ENCODE measurements around the gene STK17B.

DNA sequence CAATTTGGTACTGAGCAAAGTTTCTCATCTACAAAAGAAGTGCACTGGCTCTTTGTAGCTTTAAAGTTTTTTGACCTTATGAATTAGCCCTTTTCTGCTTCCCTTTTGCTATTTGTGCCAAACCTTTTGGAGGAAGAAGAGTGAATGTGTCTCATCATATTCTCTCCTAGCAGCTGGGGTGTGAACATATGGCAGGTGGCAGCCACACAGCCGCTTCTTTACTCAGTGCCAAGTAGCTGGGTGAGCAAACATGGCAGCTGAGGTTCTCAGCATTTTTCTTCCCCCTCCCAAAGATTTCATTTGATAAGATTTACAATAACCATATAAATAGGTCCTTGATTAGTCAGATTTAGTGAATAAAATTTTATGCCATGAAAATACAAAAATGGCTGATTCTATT, 46.7 kb upstream of the STK17B start:
- TF ChIP-seq, protein P1, sequence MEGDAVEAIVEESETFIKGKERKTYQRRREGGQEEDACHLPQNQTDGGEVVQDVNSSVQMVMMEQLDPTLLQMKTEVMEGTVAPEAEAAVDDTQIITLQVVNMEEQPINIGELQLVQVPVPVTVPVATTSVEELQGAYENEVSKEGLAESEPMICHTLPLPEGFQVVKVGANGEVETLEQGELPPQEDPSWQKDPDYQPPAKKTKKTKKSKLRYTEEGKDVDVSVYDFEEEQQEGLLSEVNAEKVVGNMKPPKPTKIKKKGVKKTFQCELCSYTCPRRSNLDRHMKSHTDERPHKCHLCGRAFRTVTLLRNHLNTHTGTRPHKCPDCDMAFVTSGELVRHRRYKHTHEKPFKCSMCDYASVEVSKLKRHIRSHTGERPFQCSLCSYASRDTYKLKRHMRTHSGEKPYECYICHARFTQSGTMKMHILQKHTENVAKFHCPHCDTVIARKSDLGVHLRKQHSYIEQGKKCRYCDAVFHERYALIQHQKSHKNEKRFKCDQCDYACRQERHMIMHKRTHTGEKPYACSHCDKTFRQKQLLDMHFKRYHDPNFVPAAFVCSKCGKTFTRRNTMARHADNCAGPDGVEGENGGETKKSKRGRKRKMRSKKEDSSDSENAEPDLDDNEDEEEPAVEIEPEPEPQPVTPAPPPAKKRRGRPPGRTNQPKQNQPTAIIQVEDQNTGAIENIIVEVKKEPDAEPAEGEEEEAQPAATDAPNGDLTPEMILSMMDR (tag by site-specific recombination; IDR thresholded peaks at IDR 0.05) = no peak
- TF ChIP-seq SCRT1 (tag by site-specific recombination; IDR thresholded peaks at IDR 0.05; ENCODE audit: borderline replicate concordance) (no peak), ZSCAN23 (tag by site-specific recombination; IDR thresholded peaks at IDR 0.05) (no peak), ZNF530 (tag by site-specific recombination; IDR thresholded peaks at IDR 0.05; ENCODE audit: low read depth) (no peak), SP3 (tag by site-specific recombination; IDR thresholded peaks at IDR 0.05) (no peak), ZNF510 (tag by site-specific recombination; IDR thresholded peaks at IDR 0.05; ENCODE audit: insufficient replicate concordance) (no peak), ZNF433 (tag by site-specific recombination; IDR thresholded peaks at IDR 0.05; ENCODE audit: low read depth) (no peak), ZNF707 (tag by site-specific recombination; IDR thresholded peaks at IDR 0.05) (no peak), ZNF660 (tag by site-specific recombination; IDR thresholded peaks at IDR 0.05) (no peak), ZBTB1 (tag by site-specific recombination; IDR thresholded peaks at IDR 0.05) (no peak)
- TF ChIP-seq, protein P2, sequence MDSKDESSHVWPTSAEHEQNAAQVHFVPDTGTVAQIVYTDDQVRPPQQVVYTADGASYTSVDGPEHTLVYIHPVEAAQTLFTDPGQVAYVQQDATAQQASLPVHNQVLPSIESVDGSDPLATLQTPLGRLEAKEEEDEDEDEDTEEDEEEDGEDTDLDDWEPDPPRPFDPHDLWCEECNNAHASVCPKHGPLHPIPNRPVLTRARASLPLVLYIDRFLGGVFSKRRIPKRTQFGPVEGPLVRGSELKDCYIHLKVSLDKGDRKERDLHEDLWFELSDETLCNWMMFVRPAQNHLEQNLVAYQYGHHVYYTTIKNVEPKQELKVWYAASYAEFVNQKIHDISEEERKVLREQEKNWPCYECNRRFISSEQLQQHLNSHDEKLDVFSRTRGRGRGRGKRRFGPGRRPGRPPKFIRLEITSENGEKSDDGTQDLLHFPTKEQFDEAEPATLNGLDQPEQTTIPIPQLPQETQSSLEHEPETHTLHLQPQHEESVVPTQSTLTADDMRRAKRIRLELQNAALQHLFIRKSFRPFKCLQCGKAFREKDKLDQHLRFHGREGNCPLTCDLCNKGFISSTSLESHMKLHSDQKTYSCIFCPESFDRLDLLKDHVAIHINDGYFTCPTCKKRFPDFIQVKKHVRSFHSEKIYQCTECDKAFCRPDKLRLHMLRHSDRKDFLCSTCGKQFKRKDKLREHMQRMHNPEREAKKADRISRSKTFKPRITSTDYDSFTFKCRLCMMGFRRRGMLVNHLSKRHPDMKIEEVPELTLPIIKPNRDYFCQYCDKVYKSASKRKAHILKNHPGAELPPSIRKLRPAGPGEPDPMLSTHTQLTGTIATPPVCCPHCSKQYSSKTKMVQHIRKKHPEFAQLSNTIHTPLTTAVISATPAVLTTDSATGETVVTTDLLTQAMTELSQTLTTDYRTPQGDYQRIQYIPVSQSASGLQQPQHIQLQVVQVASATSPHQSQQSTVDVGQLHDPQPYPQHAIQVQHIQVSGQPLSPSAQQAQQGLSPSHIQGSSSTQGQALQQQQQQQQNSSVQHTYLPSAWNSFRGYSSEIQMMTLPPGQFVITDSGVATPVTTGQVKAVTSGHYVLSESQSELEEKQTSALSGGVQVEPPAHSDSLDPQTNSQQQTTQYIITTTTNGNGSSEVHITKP (tag by site-specific recombination; IDR thresholded peaks at IDR 0.05) = no peak
- TF ChIP-seq, protein P3, sequence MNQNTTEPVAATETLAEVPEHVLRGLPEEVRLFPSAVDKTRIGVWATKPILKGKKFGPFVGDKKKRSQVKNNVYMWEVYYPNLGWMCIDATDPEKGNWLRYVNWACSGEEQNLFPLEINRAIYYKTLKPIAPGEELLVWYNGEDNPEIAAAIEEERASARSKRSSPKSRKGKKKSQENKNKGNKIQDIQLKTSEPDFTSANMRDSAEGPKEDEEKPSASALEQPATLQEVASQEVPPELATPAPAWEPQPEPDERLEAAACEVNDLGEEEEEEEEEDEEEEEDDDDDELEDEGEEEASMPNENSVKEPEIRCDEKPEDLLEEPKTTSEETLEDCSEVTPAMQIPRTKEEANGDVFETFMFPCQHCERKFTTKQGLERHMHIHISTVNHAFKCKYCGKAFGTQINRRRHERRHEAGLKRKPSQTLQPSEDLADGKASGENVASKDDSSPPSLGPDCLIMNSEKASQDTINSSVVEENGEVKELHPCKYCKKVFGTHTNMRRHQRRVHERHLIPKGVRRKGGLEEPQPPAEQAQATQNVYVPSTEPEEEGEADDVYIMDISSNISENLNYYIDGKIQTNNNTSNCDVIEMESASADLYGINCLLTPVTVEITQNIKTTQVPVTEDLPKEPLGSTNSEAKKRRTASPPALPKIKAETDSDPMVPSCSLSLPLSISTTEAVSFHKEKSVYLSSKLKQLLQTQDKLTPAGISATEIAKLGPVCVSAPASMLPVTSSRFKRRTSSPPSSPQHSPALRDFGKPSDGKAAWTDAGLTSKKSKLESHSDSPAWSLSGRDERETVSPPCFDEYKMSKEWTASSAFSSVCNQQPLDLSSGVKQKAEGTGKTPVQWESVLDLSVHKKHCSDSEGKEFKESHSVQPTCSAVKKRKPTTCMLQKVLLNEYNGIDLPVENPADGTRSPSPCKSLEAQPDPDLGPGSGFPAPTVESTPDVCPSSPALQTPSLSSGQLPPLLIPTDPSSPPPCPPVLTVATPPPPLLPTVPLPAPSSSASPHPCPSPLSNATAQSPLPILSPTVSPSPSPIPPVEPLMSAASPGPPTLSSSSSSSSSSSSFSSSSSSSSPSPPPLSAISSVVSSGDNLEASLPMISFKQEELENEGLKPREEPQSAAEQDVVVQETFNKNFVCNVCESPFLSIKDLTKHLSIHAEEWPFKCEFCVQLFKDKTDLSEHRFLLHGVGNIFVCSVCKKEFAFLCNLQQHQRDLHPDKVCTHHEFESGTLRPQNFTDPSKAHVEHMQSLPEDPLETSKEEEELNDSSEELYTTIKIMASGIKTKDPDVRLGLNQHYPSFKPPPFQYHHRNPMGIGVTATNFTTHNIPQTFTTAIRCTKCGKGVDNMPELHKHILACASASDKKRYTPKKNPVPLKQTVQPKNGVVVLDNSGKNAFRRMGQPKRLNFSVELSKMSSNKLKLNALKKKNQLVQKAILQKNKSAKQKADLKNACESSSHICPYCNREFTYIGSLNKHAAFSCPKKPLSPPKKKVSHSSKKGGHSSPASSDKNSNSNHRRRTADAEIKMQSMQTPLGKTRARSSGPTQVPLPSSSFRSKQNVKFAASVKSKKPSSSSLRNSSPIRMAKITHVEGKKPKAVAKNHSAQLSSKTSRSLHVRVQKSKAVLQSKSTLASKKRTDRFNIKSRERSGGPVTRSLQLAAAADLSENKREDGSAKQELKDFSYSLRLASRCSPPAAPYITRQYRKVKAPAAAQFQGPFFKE (tag by site-specific recombination; IDR thresholded peaks at IDR 0.05; ENCODE audit: borderline replicate concordance) = no peak
- TF ChIP-seq, protein P4, sequence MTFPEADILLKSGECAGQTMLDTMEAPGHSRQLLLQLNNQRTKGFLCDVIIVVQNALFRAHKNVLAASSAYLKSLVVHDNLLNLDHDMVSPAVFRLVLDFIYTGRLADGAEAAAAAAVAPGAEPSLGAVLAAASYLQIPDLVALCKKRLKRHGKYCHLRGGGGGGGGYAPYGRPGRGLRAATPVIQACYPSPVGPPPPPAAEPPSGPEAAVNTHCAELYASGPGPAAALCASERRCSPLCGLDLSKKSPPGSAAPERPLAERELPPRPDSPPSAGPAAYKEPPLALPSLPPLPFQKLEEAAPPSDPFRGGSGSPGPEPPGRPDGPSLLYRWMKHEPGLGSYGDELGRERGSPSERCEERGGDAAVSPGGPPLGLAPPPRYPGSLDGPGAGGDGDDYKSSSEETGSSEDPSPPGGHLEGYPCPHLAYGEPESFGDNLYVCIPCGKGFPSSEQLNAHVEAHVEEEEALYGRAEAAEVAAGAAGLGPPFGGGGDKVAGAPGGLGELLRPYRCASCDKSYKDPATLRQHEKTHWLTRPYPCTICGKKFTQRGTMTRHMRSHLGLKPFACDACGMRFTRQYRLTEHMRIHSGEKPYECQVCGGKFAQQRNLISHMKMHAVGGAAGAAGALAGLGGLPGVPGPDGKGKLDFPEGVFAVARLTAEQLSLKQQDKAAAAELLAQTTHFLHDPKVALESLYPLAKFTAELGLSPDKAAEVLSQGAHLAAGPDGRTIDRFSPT (tag by site-specific recombination; IDR thresholded peaks at IDR 0.05) = no peak
- TF ChIP-seq, protein P5, sequence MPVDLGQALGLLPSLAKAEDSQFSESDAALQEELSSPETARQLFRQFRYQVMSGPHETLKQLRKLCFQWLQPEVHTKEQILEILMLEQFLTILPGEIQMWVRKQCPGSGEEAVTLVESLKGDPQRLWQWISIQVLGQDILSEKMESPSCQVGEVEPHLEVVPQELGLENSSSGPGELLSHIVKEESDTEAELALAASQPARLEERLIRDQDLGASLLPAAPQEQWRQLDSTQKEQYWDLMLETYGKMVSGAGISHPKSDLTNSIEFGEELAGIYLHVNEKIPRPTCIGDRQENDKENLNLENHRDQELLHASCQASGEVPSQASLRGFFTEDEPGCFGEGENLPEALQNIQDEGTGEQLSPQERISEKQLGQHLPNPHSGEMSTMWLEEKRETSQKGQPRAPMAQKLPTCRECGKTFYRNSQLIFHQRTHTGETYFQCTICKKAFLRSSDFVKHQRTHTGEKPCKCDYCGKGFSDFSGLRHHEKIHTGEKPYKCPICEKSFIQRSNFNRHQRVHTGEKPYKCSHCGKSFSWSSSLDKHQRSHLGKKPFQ (tag by site-specific recombination; IDR thresholded peaks at IDR 0.05) = no peak
